Thymus (tissue), 11 donors: ENCODE data around the gene L1CAM. TPM values are rescaled to one million over a fixed set of nuclear protein-coding genes. Genes with fewer than 3 reads are reported as not detected.

Experiments
- DNase-seq, 9 donors: peaks; one replicate each; pipeline ENCODE4 v3.0.0-alpha.2; 2013; ENCODE audit warnings: low spot score in 9 of 9, low read depth in 6 of 9, missing footprints in 1 of 9
- H3K27ac ChIP-seq, 2 donors: one replicate each; pipeline ENCODE4 v1.5.1; 2013; ENCODE audit warnings: control low read depth in 1 of 2, low read depth in 1 of 2, low read length in 1 of 2, mild to moderate bottlenecking in 1 of 2, moderate library complexity in 1 of 2
- H3K27me3 ChIP-seq, 2 donors: one replicate each; pipeline ENCODE4 v1.5.1; 2013; ENCODE audit warnings: low read length in 1 of 2; ENCODE audit not compliant: control insufficient read depth in 2 of 2, insufficient read depth in 1 of 2
- H3K36me3 ChIP-seq, 2 donors: one replicate each; pipeline ENCODE4 v1.5.1; 2013; ENCODE audit warnings: low read length in 1 of 2, mild to moderate bottlenecking in 1 of 2, moderate library complexity in 1 of 2; ENCODE audit not compliant: control insufficient read depth in 2 of 2, insufficient read depth in 2 of 2
- H3K4me1 ChIP-seq, 2 donors: one replicate each; pipeline ENCODE4 v1.5.1; 2013; ENCODE audit warnings: low read length in 2 of 2; ENCODE audit not compliant: control insufficient read depth in 2 of 2, insufficient read depth in 2 of 2
- H3K4me3 ChIP-seq, 2 donors: one replicate each; pipeline ENCODE4 v1.5.1; 2013; ENCODE audit warnings: low read length in 2 of 2, control low read depth in 1 of 2, mild to moderate bottlenecking in 1 of 2
- H3K9me3 ChIP-seq, 2 donors: one replicate each; pipeline ENCODE4 v1.5.1; 2013; ENCODE audit warnings: low read length in 1 of 2, mild to moderate bottlenecking in 1 of 2; ENCODE audit not compliant: control insufficient read depth in 2 of 2, insufficient read depth in 1 of 2
- WGBS: extraction: QIAGEN DNeasy Blood & Tissue Kit; methylation state at CpG from one replicate; pipeline ENCODE4 v1.1.7; 2013; 5-methylcytosine and 5-hydroxymethylcytosine counted together
- polyA plus RNA-seq: library from polyadenylated mRNA; stranded (reverse); fragments of 200-250 nt; gene quantifications from one replicate; pipeline ENCODE4 v1.2.3, GENCODE V29; 2013
- total RNA-seq: library from RNA; stranded (reverse); fragments of 120-200 nt; gene quantifications from one replicate; pipeline ENCODE4 v1.2.4, GENCODE V29; 2013
- donor health status: healthy.

L1CAM gene
- total and polyA plus RNA-seq, 2 donors, result 0.28 to 0.64 TPM

DNA sequence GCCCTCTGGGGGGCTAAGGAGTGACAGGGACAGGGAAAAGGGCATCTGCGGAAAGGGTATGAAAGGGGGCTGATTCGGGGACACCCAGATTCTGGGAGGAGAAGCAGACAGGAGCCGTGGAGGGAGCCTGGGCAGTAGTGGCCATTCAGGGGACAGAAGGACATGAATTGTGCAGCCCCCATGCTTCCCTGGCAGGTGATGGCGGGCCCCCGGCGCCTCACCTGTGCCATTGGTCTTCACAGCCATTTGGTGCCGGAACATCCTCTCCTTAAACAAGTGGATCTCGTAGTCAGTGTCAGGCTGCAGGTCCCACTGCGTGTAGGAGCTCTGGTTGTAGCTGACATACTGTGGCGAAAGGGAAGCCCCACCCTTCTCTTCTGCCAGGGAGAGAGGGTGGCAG, 21.9 kb downstream of the L1CAM start:
- Histone ChIP-seq H3K4me1 (no peaks in the 10 kb centered on the region), H3K36me3 (no peaks in the 10 kb centered on the region), H3K9me3 (no peaks in the 10 kb centered on the region), H3K4me3 (no peak overlapping the region), H3K27ac (no peak overlapping the region), H3K27me3 (peaks cover 0 to 47% of the 10 kb centered on the region in 2 donors)
- DNase-seq, result no peak
- 94% methylated on average over 10 of the region's 10 CpGs for WGBS

- H3K4me1 ChIP-seq, result no peaks in the 10 kb centered on the region
- no peak overlapping the region for H3K4me3 ChIP-seq
- no peaks in the 10 kb centered on the region for H3K9me3 ChIP-seq
- H3K36me3 ChIP-seq, result no peaks in the 10 kb centered on the region
- 81% methylated on average over 28 of the region's 28 CpGs for WGBS
- H3K27ac ChIP-seq, result no peak overlapping the region
- H3K27me3 ChIP-seq, result peaks cover 0 to 45% of the 10 kb centered on the region in 2 donors
- no peak for DNase-seq
Measured at GRCh38 chrX:153863251-153863991, 22.6 kb downstream of the L1CAM start.

- no peaks in the 10 kb centered on the region for H3K36me3 ChIP-seq
- H3K9me3 ChIP-seq, result no peaks in the 10 kb centered on the region
- H3K4me1 ChIP-seq, result no peaks in the 10 kb centered on the region
- WGBS, result 83% methylated on average over 22 of the region's 22 CpGs
- H3K27ac ChIP-seq, result no peak overlapping the region
- peaks cover 0 to 51% of the 10 kb centered on the region in 2 donors for H3K27me3 ChIP-seq
- no peak overlapping the region for H3K4me3 ChIP-seq
- no peak for DNase-seq
Measured at GRCh38 chrX:153862369-153863250, 23.4 kb downstream of the L1CAM start.

DNA sequence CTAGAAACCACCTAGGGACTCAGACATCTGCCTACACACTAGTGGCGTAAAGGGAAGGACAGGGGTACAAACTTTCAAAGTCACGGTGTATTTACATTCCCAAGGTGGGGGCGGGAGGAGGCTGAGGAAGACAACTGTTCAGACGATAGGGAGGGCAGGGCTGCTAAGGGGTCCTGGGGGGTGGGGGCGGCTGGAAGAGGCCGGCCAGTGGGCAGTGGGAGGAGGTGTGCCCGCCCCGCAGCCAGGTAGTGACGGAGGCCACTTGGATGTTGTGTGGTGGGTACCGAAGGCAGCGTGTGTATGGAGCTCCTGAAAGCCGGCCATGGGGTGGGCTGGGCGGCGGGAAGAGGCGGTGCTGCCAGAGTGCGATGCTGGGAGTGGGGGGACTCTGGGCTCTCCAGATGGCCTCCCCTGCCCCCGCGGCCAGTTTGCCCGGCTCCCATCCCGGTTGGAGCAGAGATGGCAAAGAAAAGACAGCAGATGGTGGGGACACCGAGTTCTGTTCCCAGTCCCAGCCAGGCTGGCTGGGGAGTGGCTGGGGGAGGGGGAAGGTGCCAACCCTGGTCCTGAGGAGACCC, 24.2 kb downstream of the L1CAM start:
- no peaks in the 10 kb centered on the region for H3K36me3 ChIP-seq
- no peaks in the 10 kb centered on the region for H3K4me1 ChIP-seq
- WGBS, result 84% methylated on average over 21 of the region's 21 CpGs
- DNase-seq, result no peak
- no peaks in the 10 kb centered on the region for H3K9me3 ChIP-seq
- peaks cover 0 to 49% of the 10 kb centered on the region in 2 donors for H3K27me3 ChIP-seq
- H3K4me3 ChIP-seq, result no peak overlapping the region
- H3K27ac ChIP-seq, result no peak overlapping the region

DNA sequence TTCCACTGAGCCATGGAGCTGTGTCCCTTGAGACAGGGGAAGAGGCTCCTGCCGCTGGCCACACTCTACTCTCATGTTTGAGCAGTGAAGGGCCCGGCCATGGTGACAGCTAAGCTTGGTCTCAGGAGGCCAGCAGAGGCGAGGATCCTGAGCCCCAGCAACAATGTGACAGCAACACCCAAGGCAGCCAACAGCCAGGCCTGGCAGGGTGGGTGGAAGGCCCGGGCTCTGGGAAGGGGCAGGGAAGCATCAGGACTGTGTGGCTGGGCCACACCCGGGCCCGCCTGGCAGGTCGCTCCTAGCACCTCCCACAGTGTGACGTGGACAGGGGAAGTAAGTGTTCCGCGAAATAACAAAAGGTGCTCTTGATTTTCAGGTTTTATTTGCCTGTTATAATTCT, 24.8 kb downstream of the L1CAM start:
- Histone ChIP-seq H3K27me3 (peaks cover 0 to 52% of the 10 kb centered on the region in 2 donors), H3K9me3 (no peaks in the 10 kb centered on the region), H3K27ac (no peak overlapping the region), H3K4me3 (no peak overlapping the region), H3K4me1 (no peaks in the 10 kb centered on the region), H3K36me3 (no peaks in the 10 kb centered on the region)
- 93% methylated on average over 10 of the region's 10 CpGs for WGBS
- DNase-seq, result no peak

GRCh38 chrX:153857348-153857903, 28.5 kb downstream of the L1CAM start:
- Histone ChIP-seq H3K36me3 (no peaks in the 10 kb centered on the region), H3K27ac (no peak overlapping the region), H3K4me1 (no peaks in the 10 kb centered on the region), H3K27me3 (peaks cover 0 to 41% of the 10 kb centered on the region in 2 donors), H3K9me3 (no peaks in the 10 kb centered on the region), H3K4me3 (no peak overlapping the region)
- WGBS, result 76% methylated on average over 2 of the region's 2 CpGs
- DNase-seq, result no peak

DNA sequence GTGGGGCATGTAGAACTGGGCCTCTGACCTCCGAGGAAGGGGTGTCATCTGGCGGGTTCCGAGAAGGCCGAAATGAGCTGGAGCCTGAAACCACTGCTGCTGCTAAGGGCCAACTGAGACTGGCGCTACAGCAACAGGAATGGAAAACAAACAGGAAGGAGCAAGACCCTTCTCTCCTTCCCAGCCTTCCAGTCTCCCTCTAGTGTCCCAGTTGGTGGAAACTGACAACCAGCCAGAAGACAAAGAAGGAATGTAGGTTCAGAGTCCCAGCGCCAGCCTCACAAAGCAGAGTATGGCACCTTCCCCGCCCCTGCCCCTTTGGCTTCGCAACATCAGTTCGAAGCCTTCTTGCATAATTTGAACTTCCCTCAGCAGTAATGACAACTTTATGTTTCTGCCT, 31.3 kb downstream of the L1CAM start:
- 92% methylated on average over 9 of the region's 9 CpGs for WGBS
- H3K9me3 ChIP-seq, result no peaks in the 10 kb centered on the region
- H3K36me3 ChIP-seq, result no peaks in the 10 kb centered on the region
- H3K4me1 ChIP-seq, result no peaks in the 10 kb centered on the region
- H3K27ac ChIP-seq, result no peak overlapping the region
- H3K27me3 ChIP-seq, result peaks cover 0 to 37% of the 10 kb centered on the region in 2 donors
- no peak overlapping the region for H3K4me3 ChIP-seq
- DNase-seq, result no peak

- no peak for DNase-seq
Measured at GRCh38 chrX:153853902-153854267, 32.1 kb downstream of the L1CAM start.

More at GRCh38 chrX:153853902-153854267, 32.1 kb downstream of the L1CAM start:
- H3K27ac ChIP-seq, result no peak overlapping the region
- H3K27me3 ChIP-seq, result peaks cover 0 to 32% of the 10 kb centered on the region in 2 donors
- H3K36me3 ChIP-seq, result no peaks in the 10 kb centered on the region
- no peaks in the 10 kb centered on the region for H3K9me3 ChIP-seq
- H3K4me1 ChIP-seq, result no peaks in the 10 kb centered on the region
- no peak overlapping the region for H3K4me3 ChIP-seq
- WGBS, result 96% methylated on average over 3 of the region's 3 CpGs
